IPS-15b (cell line): Measurements from ENCODE around the gene GPR107.

Experiments used
- H3K27me3 ChIP-seq: one replicate; pipeline ENCODE4 v1.6.1; 2013; ENCODE audit warnings: low read length; ENCODE audit not compliant: control insufficient read depth, insufficient read depth
- H3K36me3 ChIP-seq: one replicate; pipeline ENCODE4 v1.6.1; 2013; ENCODE audit warnings: low read length; ENCODE audit not compliant: control insufficient read depth, insufficient read depth
- H3K4me1 ChIP-seq: one replicate; pipeline ENCODE4 v1.6.1; 2013; ENCODE audit warnings: mild to moderate bottlenecking, low read length; ENCODE audit not compliant: control insufficient read depth, insufficient read depth
- H3K4me3 ChIP-seq: one replicate; pipeline ENCODE4 v1.5.1; 2013; ENCODE audit warnings: low read depth, low read length
- H3K9ac ChIP-seq: one replicate; pipeline ENCODE4 v1.6.1; 2013; ENCODE audit warnings: low read depth, mild to moderate bottlenecking, low read length
- H3K9me3 ChIP-seq: one replicate; pipeline ENCODE4 v1.6.1; 2013; ENCODE audit warnings: mild to moderate bottlenecking, low read length; ENCODE audit not compliant: control insufficient read depth, insufficient read depth

The GPR107 gene

DNA sequence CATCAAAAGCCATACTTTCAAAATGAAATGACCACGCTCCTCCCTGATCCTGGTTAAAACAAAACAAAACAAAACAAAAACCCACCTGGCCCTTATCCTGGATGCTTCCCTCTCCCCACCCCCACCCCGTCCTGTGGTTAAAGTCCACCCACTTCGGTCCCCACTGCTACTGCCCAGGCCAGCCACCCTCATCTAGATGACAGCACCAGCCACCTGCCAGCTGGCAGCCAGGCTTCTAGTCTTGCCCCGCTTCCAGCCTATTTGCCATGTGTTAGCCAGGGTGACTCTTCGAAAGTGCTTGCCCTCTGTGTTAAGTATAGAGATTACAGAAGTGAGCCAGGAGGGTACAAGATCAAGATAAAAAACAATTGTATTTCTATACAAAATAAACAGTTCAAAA lies 91.0 kb downstream of the GPR107 start:
- no peak overlapping the region for H3K9ac ChIP-seq
- H3K4me1 ChIP-seq, result peaks cover 4% of the 10 kb centered on the region
- H3K9me3 ChIP-seq, result no peaks in the 10 kb centered on the region
- no peak overlapping the region for H3K4me3 ChIP-seq
- H3K36me3 ChIP-seq, result no peaks in the 10 kb centered on the region
- H3K27me3 ChIP-seq, result no peaks in the 10 kb centered on the region

- Histone ChIP-seq H3K36me3 (no peaks in the 10 kb centered on the region), H3K9me3 (no peaks in the 10 kb centered on the region), H3K27me3 (no peaks in the 10 kb centered on the region), H3K4me1 (peaks cover 4% of the 10 kb centered on the region), H3K4me3 (no peak overlapping the region), H3K9ac (no peak overlapping the region)
These were observed 92.0 kb downstream of the GPR107 start for GRCh38 chr9:130145658-130146057.

DNA sequence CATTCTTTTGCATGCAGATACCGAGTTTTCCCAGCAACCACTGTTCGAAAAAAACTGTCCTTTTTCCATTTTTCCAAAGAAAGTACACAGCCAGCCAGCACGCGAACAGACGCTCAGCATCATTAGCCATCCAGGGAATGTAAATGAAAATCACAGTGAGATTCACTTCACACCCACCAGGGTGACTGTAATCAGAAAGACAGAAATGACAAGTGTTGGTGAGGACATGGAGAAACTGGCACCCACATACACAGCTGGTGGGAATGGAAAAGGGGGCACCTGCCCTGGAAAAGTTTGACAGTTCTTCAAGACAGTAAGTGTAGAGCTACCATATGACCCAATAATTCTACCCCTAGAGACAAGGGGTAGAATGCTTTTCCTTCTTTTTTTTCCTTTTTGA lies 93.5 kb downstream of the GPR107 start:
- H3K4me3 ChIP-seq, result no peak overlapping the region
- H3K4me1 ChIP-seq, result peaks cover 4% of the 10 kb centered on the region
- H3K9me3 ChIP-seq, result no peaks in the 10 kb centered on the region
- H3K36me3 ChIP-seq, result no peaks in the 10 kb centered on the region
- H3K27me3 ChIP-seq, result no peaks in the 10 kb centered on the region
- H3K9ac ChIP-seq, result no peak overlapping the region

DNA sequence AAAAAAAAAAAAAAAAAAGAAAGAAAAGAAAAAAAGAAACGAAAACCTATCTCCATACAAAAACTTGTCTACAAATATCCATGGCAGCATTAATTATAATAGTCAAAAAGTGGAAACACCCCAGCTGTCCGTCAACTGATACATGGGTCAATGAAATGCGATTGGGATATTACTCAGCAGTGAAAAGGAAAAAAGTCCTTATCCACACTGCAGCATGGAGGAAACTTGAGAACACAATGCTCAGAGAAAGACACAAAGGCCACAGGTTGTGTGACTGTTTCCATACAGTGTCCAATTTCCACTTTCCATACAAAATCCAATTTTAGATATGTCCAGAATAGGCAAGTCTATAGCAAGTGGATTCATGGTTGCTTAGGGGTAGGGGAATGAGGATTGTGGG lies 94.2 kb downstream of the GPR107 start:
- Histone ChIP-seq H3K9me3 (no peaks in the 10 kb centered on the region), H3K36me3 (no peaks in the 10 kb centered on the region), H3K4me3 (no peak overlapping the region), H3K27me3 (no peaks in the 10 kb centered on the region), H3K4me1 (peaks cover 2% of the 10 kb centered on the region), H3K9ac (no peak overlapping the region)

DNA sequence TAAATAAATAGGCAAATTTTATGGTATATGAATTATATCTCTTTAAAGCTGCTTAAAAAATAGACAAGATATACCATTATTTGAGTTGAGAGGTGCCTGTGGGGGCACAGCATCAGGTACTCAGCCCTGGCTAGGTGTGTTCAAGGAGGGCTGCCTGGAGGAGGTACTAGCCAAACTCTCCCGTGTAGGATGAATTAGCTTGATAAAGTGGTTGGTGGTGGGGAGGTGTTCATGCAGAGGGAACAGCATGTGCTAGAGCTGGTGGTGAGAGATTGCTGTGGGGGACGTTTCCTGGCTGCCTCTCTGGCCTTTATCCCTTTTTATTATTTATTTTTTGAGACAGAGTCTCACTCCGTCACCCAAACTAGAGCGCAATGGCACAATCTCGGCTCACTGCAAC lies 95.3 kb downstream of the GPR107 start:
- H3K9me3 ChIP-seq, result no peaks in the 10 kb centered on the region
- H3K27me3 ChIP-seq, result no peaks in the 10 kb centered on the region
- H3K9ac ChIP-seq, result no peak overlapping the region
- H3K4me1 ChIP-seq, result peaks cover 3% of the 10 kb centered on the region
- no peak overlapping the region for H3K4me3 ChIP-seq
- H3K36me3 ChIP-seq, result no peaks in the 10 kb centered on the region

- no peaks in the 10 kb centered on the region for H3K36me3 ChIP-seq
- H3K4me3 ChIP-seq, result no peak overlapping the region
These were observed 96.1 kb downstream of the GPR107 start for GRCh38 chr9:130149654-130150286.

DNA sequence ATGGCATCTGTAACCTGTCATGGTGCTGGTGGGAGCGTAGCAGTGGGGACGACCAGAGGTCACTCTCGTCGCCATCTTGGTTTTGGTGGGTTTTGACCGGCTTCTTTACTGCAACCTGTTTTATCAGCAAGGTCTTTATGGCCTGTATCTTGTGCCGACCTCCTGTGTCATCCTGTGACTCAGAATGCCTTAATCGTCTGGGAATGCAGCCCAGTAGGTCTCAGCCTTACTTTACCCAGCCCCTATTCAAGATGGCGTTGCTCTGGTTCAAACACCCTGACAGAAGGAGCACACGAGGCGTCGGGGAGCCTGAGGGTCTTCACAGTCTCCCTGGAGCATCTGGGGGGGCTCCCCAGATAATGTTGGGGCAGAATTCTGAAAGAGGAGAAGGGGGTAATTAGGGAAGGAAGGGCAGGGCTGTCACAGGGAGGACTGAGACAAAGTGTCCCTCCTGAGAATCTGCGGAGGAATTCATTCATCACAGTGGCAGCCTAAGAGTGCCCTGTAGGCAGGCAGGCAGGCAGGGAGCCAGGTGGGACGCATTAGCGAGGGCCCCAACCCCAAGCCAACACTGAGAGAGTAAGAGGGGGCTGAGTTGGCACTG lies 97.2 kb downstream of the GPR107 start:
- Histone ChIP-seq H3K4me1 (peaks cover 3% of the 10 kb centered on the region), H3K27me3 (no peaks in the 10 kb centered on the region), H3K4me3 (no peak overlapping the region), H3K36me3 (no peaks in the 10 kb centered on the region), H3K9me3 (no peaks in the 10 kb centered on the region), H3K9ac (no peak overlapping the region)

More at GRCh38 chr9:130149654-130150286, 96.1 kb downstream of the GPR107 start:
- H3K4me1 ChIP-seq, result peaks cover 3% of the 10 kb centered on the region
- no peaks in the 10 kb centered on the region for H3K9me3 ChIP-seq
- no peak overlapping the region for H3K9ac ChIP-seq
- H3K27me3 ChIP-seq, result no peaks in the 10 kb centered on the region

GRCh38 chr9:130154816-130155215 lies 101.1 kb downstream of the GPR107 start:
- Histone ChIP-seq H3K4me1 (peaks cover 3% of the 10 kb centered on the region), H3K9ac (no peak overlapping the region), H3K9me3 (no peaks in the 10 kb centered on the region), H3K36me3 (no peaks in the 10 kb centered on the region), H3K4me3 (no peak overlapping the region), H3K27me3 (no peaks in the 10 kb centered on the region)

DNA sequence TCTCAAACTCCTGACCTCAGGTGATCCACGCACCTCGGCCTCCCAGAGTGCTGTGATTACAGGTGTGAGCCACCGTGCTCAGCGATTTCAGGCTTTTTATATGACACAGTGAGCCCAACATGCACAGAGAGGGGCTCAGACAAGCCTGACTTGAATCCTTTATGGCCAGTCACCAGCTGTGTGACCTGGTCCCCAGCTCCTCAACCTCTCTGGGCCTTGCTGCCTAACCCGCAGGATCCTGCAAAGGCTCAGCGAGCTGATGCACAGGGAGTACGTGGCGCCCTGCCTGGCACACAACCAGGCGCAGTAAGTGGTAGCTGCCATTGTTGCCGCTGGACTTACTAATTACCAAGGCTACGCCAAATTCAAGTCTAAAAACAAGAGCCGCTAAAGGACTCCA lies 101.9 kb downstream of the GPR107 start:
- H3K9me3 ChIP-seq, result no peaks in the 10 kb centered on the region
- H3K9ac ChIP-seq, result no peak overlapping the region
- no peaks in the 10 kb centered on the region for H3K27me3 ChIP-seq

DNA sequence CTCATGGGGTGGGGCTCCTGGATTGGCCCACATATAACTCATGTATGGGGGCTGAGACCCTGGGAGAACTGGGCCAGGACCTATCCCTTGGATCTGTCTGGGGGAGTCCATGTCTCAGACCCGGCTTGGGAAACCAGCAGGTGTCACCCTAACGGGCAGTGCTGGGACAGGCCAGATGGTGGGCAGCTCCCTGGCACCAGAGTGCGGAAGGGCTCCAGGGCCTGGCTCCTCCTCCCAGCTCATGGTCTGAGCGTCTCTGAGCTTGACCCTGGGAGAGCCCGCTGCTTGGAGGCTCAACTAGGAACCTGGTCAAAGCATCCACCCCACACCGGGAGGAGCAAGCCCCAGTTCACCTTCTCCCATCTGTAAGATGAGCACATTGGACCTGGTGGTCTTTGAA lies 103.0 kb downstream of the GPR107 start:
- Histone ChIP-seq H3K4me3 (no peak overlapping the region), H3K27me3 (no peaks in the 10 kb centered on the region), H3K9ac (no peak overlapping the region), H3K4me1 (peaks cover 3% of the 10 kb centered on the region), H3K36me3 (no peaks in the 10 kb centered on the region), H3K9me3 (no peaks in the 10 kb centered on the region)

More for the DNA sequence above, 101.9 kb downstream of the GPR107 start:
- no peaks in the 10 kb centered on the region for H3K36me3 ChIP-seq
- peaks cover 3% of the 10 kb centered on the region for H3K4me1 ChIP-seq
- H3K4me3 ChIP-seq, result no peak overlapping the region

GRCh38 chr9:130157079-130157478 lies 103.4 kb downstream of the GPR107 start:
- Histone ChIP-seq H3K9me3 (no peaks in the 10 kb centered on the region), H3K36me3 (no peaks in the 10 kb centered on the region), H3K4me3 (no peak overlapping the region), H3K4me1 (peaks cover 3% of the 10 kb centered on the region), H3K9ac (no peak overlapping the region), H3K27me3 (no peaks in the 10 kb centered on the region)

DNA sequence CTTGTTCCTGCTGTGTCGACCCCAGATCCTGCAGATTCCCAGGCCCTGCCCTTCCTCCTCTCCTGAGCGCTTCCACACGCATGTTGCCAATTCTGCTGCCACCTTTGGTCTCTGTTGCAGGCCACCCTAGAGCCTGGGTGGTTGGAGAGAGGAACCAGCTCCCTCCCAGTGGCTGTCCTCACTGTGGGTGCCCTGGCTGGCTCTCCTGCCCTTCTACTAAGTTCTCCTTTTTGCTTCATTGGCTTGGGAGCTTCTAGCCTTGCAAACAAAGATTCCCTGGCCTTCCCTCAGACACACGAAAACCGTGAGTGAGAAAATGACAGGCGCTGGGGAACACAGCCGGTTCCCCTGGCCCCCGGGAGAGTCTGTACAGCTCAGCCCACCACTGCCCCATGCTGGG lies 104.3 kb downstream of the GPR107 start:
- H3K36me3 ChIP-seq, result no peaks in the 10 kb centered on the region
- H3K4me1 ChIP-seq, result peaks cover 3% of the 10 kb centered on the region
- H3K9me3 ChIP-seq, result no peaks in the 10 kb centered on the region
- H3K4me3 ChIP-seq, result no peak overlapping the region
- no peaks in the 10 kb centered on the region for H3K27me3 ChIP-seq
- H3K9ac ChIP-seq, result no peak overlapping the region
